ENCODE results near the gene NES.
A peak's percentile ranks its signal among the peaks of the same experiment; 100 is the strongest.

NES gene

DNA sequence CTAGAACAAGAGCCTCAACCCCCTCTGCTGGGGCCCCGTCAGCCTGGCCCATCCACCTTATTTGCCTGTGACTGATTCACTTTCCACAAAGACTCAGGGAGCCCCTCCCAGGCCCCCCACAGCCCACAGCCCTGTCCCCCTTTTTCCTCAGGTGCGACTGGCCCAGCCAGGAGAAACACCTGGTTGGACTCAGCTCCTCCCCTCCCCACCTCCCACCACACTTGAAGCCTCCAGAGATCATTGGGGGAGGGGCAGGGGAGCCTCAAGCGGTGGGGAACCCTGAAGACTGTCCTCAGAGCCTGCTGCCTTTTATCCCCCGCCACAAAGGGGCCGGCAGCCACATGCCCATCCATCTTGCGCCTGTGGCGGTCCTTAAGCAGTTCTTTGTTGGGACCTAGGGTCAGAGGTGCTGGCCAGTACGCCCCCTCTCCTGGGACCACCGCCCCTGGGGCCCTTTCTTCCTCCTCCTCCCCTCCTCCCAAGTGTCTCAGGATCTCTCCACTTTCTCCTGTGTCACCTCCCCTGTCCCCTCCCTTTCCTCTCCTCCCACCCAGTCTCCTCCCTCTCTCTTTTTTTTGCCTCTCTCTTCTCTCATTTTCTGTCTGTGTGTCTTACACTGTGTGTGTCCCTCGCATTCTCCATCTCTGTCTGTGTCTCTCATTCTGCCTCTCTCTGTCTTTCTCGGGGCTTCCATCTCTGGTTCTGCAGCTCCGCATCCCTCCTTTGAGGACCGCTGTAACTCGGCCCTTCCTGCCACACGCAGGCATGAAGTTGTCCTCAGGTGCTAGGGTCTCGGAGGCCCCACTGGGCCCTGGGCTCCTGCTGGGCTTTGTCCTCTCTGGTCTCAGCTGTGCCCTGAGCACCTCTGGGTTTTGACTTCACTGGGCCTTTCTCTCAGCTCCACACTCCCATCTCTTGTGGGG is 16.0 kb upstream of the NES start:
- ChIA-PET CTCF (interaction anchor here (9.2 to 9.7 kb wide), 2 partner anchors 15 to 34 kb away, joined by 335 to 429 read pairs; partner anchors contain the start of genes CRABP2, ISG20L2 and METTL25B), POLR2A (interaction anchor here (1.2 to 8.5 kb wide), 4 partner anchors 10 to 69 kb away, joined by 3 to 137 read pairs (median 4); partner anchors contain the start of genes ISG20L2, METTL25B and MRPL24)
- DNase-seq (ENCODE audit: extremely low spot score), result peak; percentile 59
- no peak for TF ChIP-seq ARNT (IDR thresholded peaks at IDR 0.05)
- TF ChIP-seq FOXK2 (IDR thresholded peaks at IDR 0.05), result no peak
- TF ChIP-seq, protein P1, sequence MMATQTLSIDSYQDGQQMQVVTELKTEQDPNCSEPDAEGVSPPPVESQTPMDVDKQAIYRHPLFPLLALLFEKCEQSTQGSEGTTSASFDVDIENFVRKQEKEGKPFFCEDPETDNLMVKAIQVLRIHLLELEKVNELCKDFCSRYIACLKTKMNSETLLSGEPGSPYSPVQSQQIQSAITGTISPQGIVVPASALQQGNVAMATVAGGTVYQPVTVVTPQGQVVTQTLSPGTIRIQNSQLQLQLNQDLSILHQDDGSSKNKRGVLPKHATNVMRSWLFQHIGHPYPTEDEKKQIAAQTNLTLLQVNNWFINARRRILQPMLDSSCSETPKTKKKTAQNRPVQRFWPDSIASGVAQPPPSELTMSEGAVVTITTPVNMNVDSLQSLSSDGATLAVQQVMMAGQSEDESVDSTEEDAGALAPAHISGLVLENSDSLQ (IDR thresholded peaks at IDR 0.05), result no peak
- no peak for TF ChIP-seq SUZ12 (IDR thresholded peaks at IDR 0.05)
- TF ChIP-seq LEF1 (IDR thresholded peaks at IDR 0.05; ENCODE audit: borderline replicate concordance), result no peak
- TF ChIP-seq BHLHE40 (IDR thresholded peaks at IDR 0.05; ENCODE audit: borderline replicate concordance), result no peak
- TF ChIP-seq CTBP1 (IDR thresholded peaks at IDR 0.05; ENCODE audit: borderline replicate concordance), result no peak
- TF ChIP-seq FOXM1 (IDR thresholded peaks at IDR 0.05; ENCODE audit: borderline replicate concordance), result no peak
- TF ChIP-seq SP1 (IDR thresholded peaks at IDR 0.05), result no peak
- TF ChIP-seq ELF4 (IDR thresholded peaks at IDR 0.05), result no peak
- TF ChIP-seq TARDBP (IDR thresholded peaks at IDR 0.05), result no peak
- TF ChIP-seq FOXA1 (IDR thresholded peaks at IDR 0.05), result no peak
- TF ChIP-seq L3MBTL2 (conservative IDR thresholded peaks at IDR 0.05), result no peak
- TF ChIP-seq NFRKB (IDR thresholded peaks at IDR 0.05), result no peak
- TF ChIP-seq ZNF384 (IDR thresholded peaks at IDR 0.05), result no peak
- TF ChIP-seq HDGF (IDR thresholded peaks at IDR 0.05; ENCODE audit: borderline replicate concordance), result no peak

DNA sequence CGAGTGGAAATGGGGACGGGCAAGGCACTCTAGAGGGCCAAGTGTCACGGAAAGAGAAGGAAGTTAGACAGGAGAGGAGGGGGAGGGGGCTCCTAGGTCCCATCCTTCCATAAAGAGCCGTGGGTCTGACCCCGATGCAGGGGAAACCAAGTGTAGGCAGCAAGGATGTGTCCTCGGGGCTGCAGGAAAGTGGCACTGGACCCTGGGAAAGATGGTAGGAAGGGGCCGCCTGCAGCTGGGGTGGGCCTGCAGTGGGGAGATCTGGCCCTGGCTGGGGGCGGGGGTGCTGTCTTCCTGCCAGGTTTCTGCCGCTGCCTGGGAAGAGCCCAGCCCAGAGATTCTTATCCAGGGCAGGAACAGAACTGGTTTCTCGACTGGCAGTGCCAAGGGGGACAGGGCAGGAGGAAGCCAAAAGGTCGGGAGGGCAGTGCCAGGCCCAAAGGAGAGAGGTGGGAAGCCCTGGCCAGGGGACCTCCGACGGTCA is 15.3 kb upstream of the NES start:
- CTCF ChIA-PET, result interaction anchor here (1.1 to 9.7 kb wide), 4 partner anchors 14 to 198 kb away, joined by 3 to 429 read pairs (median 186); partner anchors contain the start of genes CRABP2, ISG20L2 and METTL25B
- no peak for DNase-seq (ENCODE audit: extremely low spot score)

DNA sequence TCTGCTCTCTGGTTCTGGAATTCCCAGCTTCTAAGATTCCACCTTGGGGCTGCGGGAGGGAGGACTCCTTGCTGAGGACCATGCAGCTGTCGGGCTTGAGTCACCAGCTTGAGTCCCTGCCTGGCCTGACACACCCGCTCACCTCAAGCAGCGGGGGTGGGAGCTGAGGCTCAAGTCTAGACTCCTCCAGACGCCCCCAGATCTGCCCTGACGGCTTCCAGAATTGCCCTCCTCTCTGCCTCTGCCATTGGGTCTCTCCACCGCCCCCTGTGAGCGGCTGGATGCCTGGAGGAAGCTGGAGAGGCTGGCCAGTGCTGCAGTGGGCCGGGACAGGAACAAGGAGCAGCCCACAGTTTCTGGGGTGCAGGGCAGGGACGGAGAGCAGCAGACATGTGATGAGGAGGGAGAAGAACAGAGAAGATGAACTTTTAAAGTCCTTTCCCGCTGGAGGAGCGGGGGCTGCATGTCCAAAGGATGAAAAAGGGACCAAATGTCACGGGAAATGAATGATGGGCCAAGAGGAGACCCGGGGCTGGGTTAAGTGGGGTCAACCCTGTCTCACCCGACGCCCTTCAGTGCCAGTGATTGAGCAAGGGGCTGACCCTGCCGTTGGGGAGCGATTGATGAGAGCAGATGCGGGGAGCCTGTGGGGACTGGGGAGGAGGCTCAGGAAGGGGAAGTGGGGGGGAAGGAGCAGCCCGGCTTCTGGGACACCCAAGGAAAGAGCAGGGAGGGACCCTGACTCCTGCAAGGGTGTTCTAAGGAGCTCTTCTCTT is 14.6 kb upstream of the NES start:
- POLR2A ChIA-PET, result interaction anchor here (0.7 to 8.5 kb wide), 5 partner anchors 12 to 49 kb away, joined by 3 to 137 read pairs (median 3); partner anchors contain the start of genes CRABP2, ISG20L2 and METTL25B
- no peak for DNase-seq (ENCODE audit: extremely low spot score)
- TF ChIP-seq BHLHE40 (IDR thresholded peaks at IDR 0.05; ENCODE audit: borderline replicate concordance), result no peak
- no peak for TF ChIP-seq LEF1 (IDR thresholded peaks at IDR 0.05; ENCODE audit: borderline replicate concordance)
- no peak for TF ChIP-seq CTBP1 (IDR thresholded peaks at IDR 0.05; ENCODE audit: borderline replicate concordance)
- no peak for TF ChIP-seq FOXK2 (IDR thresholded peaks at IDR 0.05)
- no peak for TF ChIP-seq TARDBP (IDR thresholded peaks at IDR 0.05)
- no peak for TF ChIP-seq ELF4 (IDR thresholded peaks at IDR 0.05)
- no peak for TF ChIP-seq SUZ12 (IDR thresholded peaks at IDR 0.05)
- no peak for TF ChIP-seq SP1 (IDR thresholded peaks at IDR 0.05)
- TF ChIP-seq, protein P1 (IDR thresholded peaks at IDR 0.05), result peak; percentile 77
- CTCF ChIA-PET, result interaction anchor here (0.6 to 9.7 kb wide), 7 partner anchors 14 to 199 kb away, joined by 3 to 429 read pairs (median 35); partner anchors contain the start of genes CRABP2, ISG20L2, METTL25B and NTRK1

More for the DNA sequence above, 15.3 kb upstream of the NES start:
- TF ChIP-seq ARNT (IDR thresholded peaks at IDR 0.05) (no peak), ZNF384 (IDR thresholded peaks at IDR 0.05) (no peak), SUZ12 (IDR thresholded peaks at IDR 0.05) (no peak), ELF4 (IDR thresholded peaks at IDR 0.05) (no peak), L3MBTL2 (conservative IDR thresholded peaks at IDR 0.05) (no peak), LEF1 (IDR thresholded peaks at IDR 0.05; ENCODE audit: borderline replicate concordance) (no peak), TARDBP (IDR thresholded peaks at IDR 0.05) (no peak), BHLHE40 (IDR thresholded peaks at IDR 0.05; ENCODE audit: borderline replicate concordance) (no peak), FOXA1 (IDR thresholded peaks at IDR 0.05) (no peak), HDGF (IDR thresholded peaks at IDR 0.05; ENCODE audit: borderline replicate concordance) (no peak), FOXM1 (IDR thresholded peaks at IDR 0.05; ENCODE audit: borderline replicate concordance) (no peak), SP1 (IDR thresholded peaks at IDR 0.05) (no peak), NFRKB (IDR thresholded peaks at IDR 0.05) (no peak)
- TF ChIP-seq, protein P1 (IDR thresholded peaks at IDR 0.05), result no peak
- POLR2A ChIA-PET, result interaction anchor here (0.7 to 8.5 kb wide), 5 partner anchors 11 to 68 kb away, joined by 3 to 137 read pairs (median 3); partner anchors contain the start of genes CRABP2, ISG20L2 and METTL25B

DNA sequence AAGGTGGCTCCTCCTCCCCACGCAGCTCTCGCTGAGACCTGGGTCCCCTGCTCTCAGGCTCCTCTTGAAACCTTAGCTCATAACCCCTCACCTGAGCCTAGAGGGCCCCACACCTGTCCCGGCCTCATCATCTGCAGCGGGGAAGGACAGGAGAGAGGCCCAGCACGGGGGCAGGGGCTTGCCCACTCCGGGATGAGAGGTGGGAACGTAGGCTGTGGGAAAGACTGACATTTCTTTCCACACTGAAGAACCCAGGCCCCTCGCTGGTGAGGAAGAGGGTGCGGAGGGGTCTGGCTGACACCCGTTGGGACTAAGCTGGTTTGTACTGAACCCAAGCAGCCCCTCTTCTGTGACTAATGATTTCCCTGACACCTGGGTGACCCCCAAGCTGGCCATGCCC is 14.0 kb upstream of the NES start:
- TF ChIP-seq FOXM1 (IDR thresholded peaks at IDR 0.05; ENCODE audit: borderline replicate concordance), result no peak
- no peak for TF ChIP-seq SUZ12 (IDR thresholded peaks at IDR 0.05)
- TF ChIP-seq ELF4 (IDR thresholded peaks at IDR 0.05), result no peak
- no peak for TF ChIP-seq NFRKB (IDR thresholded peaks at IDR 0.05)
- TF ChIP-seq BHLHE40 (IDR thresholded peaks at IDR 0.05; ENCODE audit: borderline replicate concordance), result no peak
- no peak for TF ChIP-seq LEF1 (IDR thresholded peaks at IDR 0.05; ENCODE audit: borderline replicate concordance)
- no peak for TF ChIP-seq ARNT (IDR thresholded peaks at IDR 0.05)
- no peak for TF ChIP-seq CTBP1 (IDR thresholded peaks at IDR 0.05; ENCODE audit: borderline replicate concordance)
- no peak for TF ChIP-seq L3MBTL2 (conservative IDR thresholded peaks at IDR 0.05)
- TF ChIP-seq FOXK2 (IDR thresholded peaks at IDR 0.05), result no peak
- no peak for TF ChIP-seq FOXA1 (IDR thresholded peaks at IDR 0.05)
- TF ChIP-seq, protein P1 (IDR thresholded peaks at IDR 0.05), result no peak
- TF ChIP-seq ZNF384 (IDR thresholded peaks at IDR 0.05), result no peak
- TF ChIP-seq SP1 (IDR thresholded peaks at IDR 0.05), result no peak
- TF ChIP-seq HDGF (IDR thresholded peaks at IDR 0.05; ENCODE audit: borderline replicate concordance), result no peak
- no peak for TF ChIP-seq TARDBP (IDR thresholded peaks at IDR 0.05)
- DNase-seq (ENCODE audit: extremely low spot score), result no peak
- ChIA-PET CTCF (interaction anchor here (0.9 to 9.7 kb wide), 7 partner anchors 13 to 200 kb away, joined by 3 to 429 read pairs (median 35); partner anchors contain the start of genes CRABP2, ISG20L2, METTL25B and NTRK1), POLR2A (interaction anchor here (1.0 to 8.5 kb wide), 4 partner anchors 13 to 50 kb away, joined by 3 to 137 read pairs (median 62); partner anchors contain the start of genes CRABP2, ISG20L2 and METTL25B)

Data from HEK293T (cell line).